K562 treated with DMSO at 1 percent for 4 hours (cell line): ENCODE data around the gene CHRNE. TPM values are rescaled to one million over a fixed set of nuclear protein-coding genes. Genes with fewer than 3 reads are reported as not detected.

Experiments used
- total RNA-seq: library from RNA; unstranded; fragments of 300-600 nt; gene quantifications from 2 replicates; pipeline ENCODE4 v1.2.3, GENCODE V29; 2022; ENCODE audit not compliant: insufficient read depth

The CHRNE gene
- total RNA-seq, result not detected in 2 replicates

GRCh38 chr17:4903051-4903818 lies at the start of gene CHRNE:
Gene CHRNE (minus strand): TSS chr17:4903098. CDS start chr17:4903063, 35 bp downstream.

GRCh38 chr17:4950746-4951204 lies 47.9 kb upstream of the CHRNE start, which contains the start of gene ENO3:
Gene ENO3 (plus strand): TSS chr17:4951119. CDS start chr17:4951830, 711 bp downstream.

GRCh38 chr17:4948166-4948930 lies 45.5 kb upstream of the CHRNE start, which contains the start of gene PFN1:
Gene PFN1 (minus strand): TSS chr17:4948530. CDS start chr17:4948394, 136 bp downstream.

DNA sequence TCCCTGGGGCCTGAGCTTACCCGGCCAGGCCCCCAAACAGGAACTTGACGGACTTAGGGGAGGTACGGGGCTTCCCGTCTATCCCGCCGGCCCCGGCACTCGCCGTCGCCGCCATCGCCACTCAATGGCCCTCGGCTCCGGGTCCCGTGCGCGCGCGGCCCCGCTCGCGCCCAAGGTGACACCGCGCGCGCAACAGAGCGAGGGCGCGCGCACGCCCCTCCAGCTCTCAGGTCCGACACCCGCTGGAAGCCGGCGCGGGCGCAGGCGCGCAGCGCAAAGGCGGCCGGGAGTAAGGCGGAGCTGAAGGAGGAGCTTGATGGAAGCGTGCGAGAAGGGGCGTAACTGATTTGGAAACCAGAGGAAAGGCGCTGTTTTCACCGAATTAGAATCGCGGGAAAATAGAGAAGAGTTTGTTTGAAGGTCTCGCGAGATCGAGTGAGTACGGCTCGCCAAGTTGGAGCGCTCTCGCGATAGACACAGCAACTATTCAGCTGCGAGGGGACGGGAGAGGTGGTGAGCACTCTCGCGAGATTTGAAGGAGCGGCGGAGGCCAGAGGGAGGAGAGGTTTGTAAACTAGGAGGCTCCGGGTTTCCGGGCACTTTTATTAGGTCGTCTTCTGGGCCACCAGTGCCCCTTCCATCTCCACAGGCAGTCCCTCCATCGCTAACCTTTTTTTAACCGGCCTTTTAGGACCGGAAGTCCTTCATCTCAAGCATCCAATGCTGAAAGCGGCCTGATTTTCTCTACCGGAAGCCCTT lies 37.1 kb upstream of the CHRNE start, which contains the start of the genes RNF167 and SLC25A11:
Gene RNF167 (plus strand): TSS at position 473 of the 759 bp plus-strand sequence. CDS start 642 bp downstream, outside the sequence.
Gene SLC25A11 (minus strand): TSS at position 251 of the 759 bp plus-strand sequence. CDS start 136 bp downstream, at position 115.

DNA sequence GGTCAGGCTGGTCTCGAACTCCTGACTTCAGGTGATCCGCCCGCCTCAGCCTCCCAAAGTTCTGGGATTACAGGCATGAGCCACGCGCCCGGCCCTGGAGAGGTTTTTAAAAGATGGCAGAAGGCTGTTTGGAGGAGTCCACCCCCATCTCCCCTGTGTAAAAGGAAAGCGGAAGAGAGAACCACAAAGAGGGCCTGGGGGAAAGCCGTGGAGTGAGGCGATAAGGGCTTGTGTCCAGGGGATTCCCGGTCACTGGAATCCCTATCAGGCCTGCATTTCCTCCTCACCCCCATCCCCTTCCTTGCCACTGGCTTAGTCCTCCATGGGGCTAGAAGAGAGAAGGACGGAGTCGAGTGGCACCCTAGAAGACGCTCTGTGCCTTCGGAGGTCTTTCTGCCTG lies 29.1 kb upstream of the CHRNE start, which contains the start of gene GP1BA:
Gene GP1BA (plus strand): TSS at position 315 of the 400 bp plus-strand sequence. CDS start 328 bp downstream, outside the sequence.

DNA sequence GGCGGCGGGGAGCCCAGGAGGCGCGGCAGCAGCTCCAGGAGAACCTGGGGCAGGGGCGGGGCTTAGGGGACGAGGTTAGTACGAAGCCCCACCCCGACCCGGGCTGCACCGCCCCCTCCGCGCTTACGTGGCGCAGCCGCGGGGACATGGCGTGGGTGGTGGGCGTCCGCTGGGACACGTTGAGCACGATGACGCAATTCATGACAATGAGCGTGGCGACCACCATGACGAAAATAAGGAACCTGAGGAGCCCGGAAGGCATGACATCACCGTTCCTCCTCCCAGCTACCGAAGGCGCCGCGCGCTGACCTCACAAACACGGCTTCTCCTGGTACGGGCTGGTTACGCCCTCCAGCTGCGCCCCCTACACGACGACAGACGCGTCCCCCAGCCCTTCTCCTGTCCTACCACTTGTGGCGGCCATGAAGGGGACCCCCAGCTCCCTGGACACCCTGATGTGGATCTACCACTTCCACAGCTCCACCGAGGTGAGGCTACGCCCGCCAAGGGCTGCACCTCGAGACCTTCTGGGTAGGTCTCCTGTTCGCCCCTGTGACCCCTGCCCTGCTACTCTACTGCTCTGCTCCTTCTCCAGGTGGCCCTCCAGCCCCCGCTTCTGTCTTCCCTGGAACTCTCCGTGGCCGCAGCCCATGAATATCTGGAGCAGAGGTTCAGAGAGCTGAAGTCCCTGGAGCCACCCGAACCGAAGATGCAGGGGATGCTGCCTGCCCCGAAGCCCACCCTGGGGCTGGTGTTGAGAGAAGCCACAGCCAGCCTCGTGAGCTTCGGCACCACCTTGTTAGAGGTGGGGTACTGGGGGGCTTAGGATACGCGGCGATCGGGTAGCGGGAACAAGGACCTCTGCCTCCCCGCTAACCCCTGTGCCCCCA lies 3.3 kb downstream of the CHRNE start, which contains the start of gene C17orf107:
Gene C17orf107 (plus strand): TSS at position 196 of the 890 bp plus-strand sequence. CDS start 227 bp downstream, at position 423.

Other genes starting within 250 kb of the CHRNE start
- 37.2 and 38.9 TPM in 2 replicates for gene PELP1, start 199.0 kb downstream of the CHRNE start, total RNA-seq
- gene ARRB2, start 192.5 kb downstream of the CHRNE start, total RNA-seq, result 18.1 and 20.6 TPM in 2 replicates
- 4.9 and 10.5 TPM in 2 replicates for gene MED11, start 171.7 kb downstream of the CHRNE start, total RNA-seq
- not detected in 2 replicates for gene ZMYND15, start 163.3 kb downstream of the CHRNE start, total RNA-seq
- not detected in 2 replicates for gene CXCL16, start 163.2 kb downstream of the CHRNE start, total RNA-seq
- gene TM4SF5, start 131.2 kb downstream of the CHRNE start, total RNA-seq, result not detected in 2 replicates
- gene VMO1, start 116.7 kb downstream of the CHRNE start, total RNA-seq, result not detected in 2 replicates
- gene GLTPD2, start 114.1 kb downstream of the CHRNE start, total RNA-seq, result 1.6 TPM in 1 of 2 replicates, not detected in the other
- 139 and 156 TPM in 2 replicates for gene PSMB6, start 106.9 kb downstream of the CHRNE start, total RNA-seq
- 4.0 and 14.9 TPM in 2 replicates for gene PLD2, start 95.9 kb downstream of the CHRNE start, total RNA-seq
- 22.4 and 27.5 TPM in 2 replicates for gene MINK1, start 69.8 kb downstream of the CHRNE start, total RNA-seq
- gene C17orf107, start 3.6 kb downstream of the CHRNE start, total RNA-seq, result 0.50 and 0.97 TPM in 2 replicates
- gene GP1BA, start 29.2 kb upstream of the CHRNE start, total RNA-seq, result 0.71 TPM in 1 of 2 replicates, not detected in the other
- 45.8 and 50.8 TPM in 2 replicates for gene SLC25A11, start 36.9 kb upstream of the CHRNE start, total RNA-seq
- gene RNF167, start 37.2 kb upstream of the CHRNE start, total RNA-seq, result 36.9 and 40.4 TPM in 2 replicates
- 558 and 653 TPM in 2 replicates for gene PFN1, start 45.4 kb upstream of the CHRNE start, total RNA-seq
- 19.1 and 33.4 TPM in 2 replicates for gene ENO3, start 48.0 kb upstream of the CHRNE start, total RNA-seq
- 30.6 and 35.7 TPM in 2 replicates for gene SPAG7, start 64.7 kb upstream of the CHRNE start, total RNA-seq
- 17.0 and 18.7 TPM in 2 replicates for gene CAMTA2, start 84.6 kb upstream of the CHRNE start, total RNA-seq
- gene INCA1, start 94.4 kb upstream of the CHRNE start, total RNA-seq, result not detected in 2 replicates
- 10.5 and 12.7 TPM in 2 replicates for gene KIF1C, start 94.9 kb upstream of the CHRNE start, total RNA-seq
- not detected in 2 replicates for gene SLC52A1, start 132.3 kb upstream of the CHRNE start, total RNA-seq
- not detected in 2 replicates for gene ZFP3, start 175.4 kb upstream of the CHRNE start, total RNA-seq
- gene ZNF232, start 208.8 kb upstream of the CHRNE start, total RNA-seq, result 4.0 TPM in 2 replicates
- not detected in 2 replicates for gene USP6, start 212.9 kb upstream of the CHRNE start, total RNA-seq